Peyer's patch (tissue), 4 donors: Measurements from ENCODE around the gene LITAF.

ENCODE experiments used
- POLR2A ChIP-seq, 2 donors: fragments of 450-650 bp; IDR thresholded peaks; one replicate each; pipeline ENCODE4 v1.5.1; 2017; ENCODE audit warnings: antibody characterized with exemption in 2 of 2, mild to moderate bottlenecking in 2 of 2, moderate library complexity in 2 of 2
- TF ChIP-seq, protein P1 (sequence below), 6 experiments: fragments of 450-650 bp in 4 of 6; fragments of 200-600 bp in 2 of 6; sonication (generic) in 1 of 6; IDR thresholded peaks; one replicate each; pipeline ENCODE4 v1.5.1; 2017 to 2019; ENCODE audit warnings: antibody characterized with exemption in 6 of 6, mild to moderate bottlenecking in 3 of 6, moderate library complexity in 1 of 6

DNA sequence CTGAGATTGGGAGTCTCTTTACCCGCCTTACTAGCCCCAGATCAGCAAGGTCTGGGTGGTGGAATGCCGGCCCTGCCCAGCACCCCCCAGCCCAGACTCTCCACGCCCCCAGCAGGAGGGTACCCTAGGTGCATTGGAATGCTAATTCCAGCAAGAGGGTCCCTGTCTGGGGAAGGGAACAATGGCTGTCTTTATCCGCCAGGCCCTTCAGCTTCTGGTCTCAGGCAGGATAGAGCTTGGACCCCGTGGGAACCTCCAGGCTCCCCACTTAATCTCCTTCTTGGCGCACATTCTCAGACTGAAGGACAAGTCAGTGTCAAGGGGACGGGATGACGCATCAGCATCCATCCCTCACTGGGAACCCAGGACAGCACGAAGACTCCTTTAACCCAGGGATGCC, 85.1 kb downstream of the LITAF start:
- TF ChIP-seq, protein P1, sequence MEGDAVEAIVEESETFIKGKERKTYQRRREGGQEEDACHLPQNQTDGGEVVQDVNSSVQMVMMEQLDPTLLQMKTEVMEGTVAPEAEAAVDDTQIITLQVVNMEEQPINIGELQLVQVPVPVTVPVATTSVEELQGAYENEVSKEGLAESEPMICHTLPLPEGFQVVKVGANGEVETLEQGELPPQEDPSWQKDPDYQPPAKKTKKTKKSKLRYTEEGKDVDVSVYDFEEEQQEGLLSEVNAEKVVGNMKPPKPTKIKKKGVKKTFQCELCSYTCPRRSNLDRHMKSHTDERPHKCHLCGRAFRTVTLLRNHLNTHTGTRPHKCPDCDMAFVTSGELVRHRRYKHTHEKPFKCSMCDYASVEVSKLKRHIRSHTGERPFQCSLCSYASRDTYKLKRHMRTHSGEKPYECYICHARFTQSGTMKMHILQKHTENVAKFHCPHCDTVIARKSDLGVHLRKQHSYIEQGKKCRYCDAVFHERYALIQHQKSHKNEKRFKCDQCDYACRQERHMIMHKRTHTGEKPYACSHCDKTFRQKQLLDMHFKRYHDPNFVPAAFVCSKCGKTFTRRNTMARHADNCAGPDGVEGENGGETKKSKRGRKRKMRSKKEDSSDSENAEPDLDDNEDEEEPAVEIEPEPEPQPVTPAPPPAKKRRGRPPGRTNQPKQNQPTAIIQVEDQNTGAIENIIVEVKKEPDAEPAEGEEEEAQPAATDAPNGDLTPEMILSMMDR (IDR thresholded peaks at IDR 0.05) = no peak
- no peak for TF ChIP-seq POLR2A (IDR thresholded peaks at IDR 0.05)
